ENCODE measurements around the gene IL2RA. TPM values are rescaled to one million over a fixed set of nuclear protein-coding genes. Genes with fewer than 3 reads are reported as not detected.
"Not testable (repeated sequence)": the region's sequence is repeated elsewhere in the genome, so short reads cannot be mapped to it uniquely, and the experiment has no call there.

The IL2RA gene
- total RNA-seq, 1 experiment from 2014 or later: not detected

- DNase-seq (ENCODE audit: low spot score): no peak
Observed at GRCh38 chr10:6058682-6059475, 3.3 kb downstream of the IL2RA start.

- no peak for DNase-seq (ENCODE audit: low spot score)
Observed at GRCh38 chr10:6056411-6057135, 5.6 kb downstream of the IL2RA start.

GRCh38 chr10:6055929-6056328 is 6.2 kb downstream of the IL2RA start:
- DNase-seq (ENCODE audit: low spot score): no peak

- peak; percentile 11 for DNase-seq (ENCODE audit: low spot score)
Observed at GRCh38 chr10:6054884-6055283, 7.3 kb downstream of the IL2RA start.

- DNase-seq (ENCODE audit: low spot score): peak; percentile 56
Observed at GRCh38 chr10:6053816-6054631, 8.1 kb downstream of the IL2RA start.

GRCh38 chr10:6053303-6053702 is 8.9 kb downstream of the IL2RA start:
- no peak for DNase-seq (ENCODE audit: low spot score)

GRCh38 chr10:6052247-6053221 is 9.6 kb downstream of the IL2RA start:
- peak; percentile 47 for DNase-seq (ENCODE audit: low spot score)

GRCh38 chr10:6050801-6051445 is 11.2 kb downstream of the IL2RA start:
- DNase-seq (ENCODE audit: low spot score): peak; percentile 84

GRCh38 chr10:6049031-6049400 is 13.2 kb downstream of the IL2RA start:
- no peak for DNase-seq (ENCODE audit: low spot score)

GRCh38 chr10:6048281-6049030 is 13.7 kb downstream of the IL2RA start:
- DNase-seq (ENCODE audit: low spot score): no peak

GRCh38 chr10:6047847-6048246 is 14.3 kb downstream of the IL2RA start:
- DNase-seq (ENCODE audit: low spot score): no peak

- no peak for DNase-seq (ENCODE audit: low spot score)
Observed at GRCh38 chr10:6046773-6047611, 15.2 kb downstream of the IL2RA start.

GRCh38 chr10:6045878-6046772 is 16.0 kb downstream of the IL2RA start:
- DNase-seq (ENCODE audit: low spot score): no peak

- DNase-seq (ENCODE audit: low spot score): no peak
Observed at GRCh38 chr10:6045314-6045848, 16.8 kb downstream of the IL2RA start.

GRCh38 chr10:6044751-6045313 is 17.3 kb downstream of the IL2RA start:
- DNase-seq (ENCODE audit: low spot score): no peak

- DNase-seq (ENCODE audit: low spot score): no peak
Observed at GRCh38 chr10:6044060-6044459, 18.1 kb downstream of the IL2RA start.

GRCh38 chr10:6043377-6043776 is 18.8 kb downstream of the IL2RA start:
- not testable (repeated sequence) for DNase-seq (ENCODE audit: low spot score)
